Stomach (tissue), 9 donors: ENCODE data around the gene DGAT2. TPM values are rescaled to one million over a fixed set of nuclear protein-coding genes. Genes with fewer than 3 reads are reported as not detected.

ENCODE experiments used
- DNase-seq, 2 donors: peaks; one replicate each; pipeline versions ENCODE4 v3.0.0 to v3.0.0-alpha.2; 2013 to 2019
- H3K27ac ChIP-seq, 5 donors: fragments of 200-600 bp in 4 of 5; sonication (generic) in 4 of 5; one replicate each; pipeline ENCODE4 v1.5.1; 2013 to 2019; ENCODE audit warnings: mild to moderate bottlenecking in 1 of 5, moderate library complexity in 1 of 5
- H3K27me3 ChIP-seq, 3 donors: fragments of 200-600 bp; sonication (generic); one replicate each; pipeline ENCODE4 v1.5.1; 2017 to 2019; ENCODE audit warnings: mixed run types in 1 of 3
- H3K36me3 ChIP-seq, 4 donors: fragments of 200-600 bp; sonication (generic); 1 replicate in 3 of 4; 2 replicates in 1 of 4; pipeline ENCODE4 v1.5.1; 2016 to 2019
- H3K4me1 ChIP-seq, 4 donors: fragments of 200-600 bp; sonication (generic); one replicate each; pipeline ENCODE4 v1.5.1; 2016 to 2019
- H3K4me3 ChIP-seq, 4 donors: fragments of 200-600 bp; sonication (generic) in 3 of 4; one replicate each; pipeline ENCODE4 v1.5.1; 2016 to 2019; ENCODE audit warnings: mild to moderate bottlenecking in 1 of 4
- H3K9me3 ChIP-seq, 4 donors: fragments of 200-600 bp; sonication (generic); one replicate each; pipeline ENCODE4 v1.5.1; 2016 to 2019
- EP300 ChIP-seq: sonication (generic); formaldehyde crosslinking; IDR thresholded peaks from one replicate; pipeline ENCODE4 v1.6.1; 2017; ENCODE audit warnings: antibody characterized with exemption
- POLR2A ChIP-seq, 4 donors: fragments of 450-650 bp; IDR thresholded peaks; one replicate each; pipeline ENCODE4 v1.6.1; 2016; ENCODE audit warnings: antibody characterized with exemption in 4 of 4, control low read depth in 2 of 4, mild to moderate bottlenecking in 1 of 4, moderate library complexity in 1 of 4
- POLR2AphosphoS5 ChIP-seq, 3 donors: sonication (generic); formaldehyde crosslinking; IDR thresholded peaks; one replicate each; pipeline ENCODE4 v1.6.1; 2016; ENCODE audit warnings: antibody characterized with exemption in 3 of 3
- WGBS, 5 donors: extraction: QIAGEN DNeasy Blood & Tissue Kit in 3 of 5; methylation state at CpG; one replicate each; pipeline versions ENCODE4 v1.1.5 to v1.1.7; 2013 to 2018; 5-methylcytosine and 5-hydroxymethylcytosine counted together
- intact Hi-C: fragments of 100-400 bp; cut with DNase I; formaldehyde crosslinking; loops from one replicate; pipeline ENCODE4 v1.15.1; 2023; ENCODE audit warnings: low total_unique reads
- polyA plus RNA-seq, 3 donors: library from polyadenylated mRNA; stranded (reverse); fragments of 200-250 nt; gene quantifications; one replicate each; pipeline ENCODE4 v1.2.3, GENCODE V29; 2013
- total RNA-seq, 5 donors: library from RNA; depleted of rRNA; stranded (reverse); fragments of >200 nt; gene quantifications; one replicate each; pipeline versions ENCODE4 v1.1.0 to v1.2.3, GENCODE V29; 2014 to 2016
- TF ChIP-seq, protein P1 (sequence below), 7 experiments: fragments of 450-650 bp in 4 of 7; fragments of 200-600 bp in 3 of 7; sonication (generic) in 3 of 7; IDR thresholded peaks; one replicate each; pipeline ENCODE4 v1.5.1; 2016 to 2019; ENCODE audit warnings: antibody characterized with exemption in 7 of 7, control low read depth in 2 of 7, mild to moderate bottlenecking in 1 of 7
- donor health status: healthy with polysubstance abuse.
- donor health status: Bipolar disorder and iron deficiency.
- donor health status: healthy.

Gene DGAT2
- total and polyA plus RNA-seq, 8 donors, result 0.45 to 16.1 (median 3.7) TPM; not detected in 2

- WGBS, 5 donors, result 36 to 68% (median 58%) methylated on average over 4 to 6 of the region's 6 CpGs
- TF ChIP-seq, protein P1, sequence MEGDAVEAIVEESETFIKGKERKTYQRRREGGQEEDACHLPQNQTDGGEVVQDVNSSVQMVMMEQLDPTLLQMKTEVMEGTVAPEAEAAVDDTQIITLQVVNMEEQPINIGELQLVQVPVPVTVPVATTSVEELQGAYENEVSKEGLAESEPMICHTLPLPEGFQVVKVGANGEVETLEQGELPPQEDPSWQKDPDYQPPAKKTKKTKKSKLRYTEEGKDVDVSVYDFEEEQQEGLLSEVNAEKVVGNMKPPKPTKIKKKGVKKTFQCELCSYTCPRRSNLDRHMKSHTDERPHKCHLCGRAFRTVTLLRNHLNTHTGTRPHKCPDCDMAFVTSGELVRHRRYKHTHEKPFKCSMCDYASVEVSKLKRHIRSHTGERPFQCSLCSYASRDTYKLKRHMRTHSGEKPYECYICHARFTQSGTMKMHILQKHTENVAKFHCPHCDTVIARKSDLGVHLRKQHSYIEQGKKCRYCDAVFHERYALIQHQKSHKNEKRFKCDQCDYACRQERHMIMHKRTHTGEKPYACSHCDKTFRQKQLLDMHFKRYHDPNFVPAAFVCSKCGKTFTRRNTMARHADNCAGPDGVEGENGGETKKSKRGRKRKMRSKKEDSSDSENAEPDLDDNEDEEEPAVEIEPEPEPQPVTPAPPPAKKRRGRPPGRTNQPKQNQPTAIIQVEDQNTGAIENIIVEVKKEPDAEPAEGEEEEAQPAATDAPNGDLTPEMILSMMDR (IDR thresholded peaks at IDR 0.05), result no peak
- TF ChIP-seq POLR2AphosphoS5 (IDR thresholded peaks at IDR 0.05) (no peak), EP300 (no peak), POLR2A (IDR thresholded peaks at IDR 0.05) (no peak)
- no peaks in the 10 kb centered on the region for H3K9me3 ChIP-seq
- H3K36me3 ChIP-seq, result peaks cover 0 to 3% (median 0%) of the 10 kb centered on the region in 4 donors
- H3K4me1 ChIP-seq, result peaks cover 0 to 19% (median 0%) of the 10 kb centered on the region in 4 donors
- H3K4me3 ChIP-seq, result no peak overlapping the region
- no peak for DNase-seq
- intact Hi-C loops, result no loop called here
- no peaks in the 10 kb centered on the region for H3K27me3 ChIP-seq
- H3K27ac ChIP-seq, result no peak overlapping the region
Observed at GRCh38 chr11:75800728-75801361, 32.3 kb downstream of the DGAT2 start.

DNA sequence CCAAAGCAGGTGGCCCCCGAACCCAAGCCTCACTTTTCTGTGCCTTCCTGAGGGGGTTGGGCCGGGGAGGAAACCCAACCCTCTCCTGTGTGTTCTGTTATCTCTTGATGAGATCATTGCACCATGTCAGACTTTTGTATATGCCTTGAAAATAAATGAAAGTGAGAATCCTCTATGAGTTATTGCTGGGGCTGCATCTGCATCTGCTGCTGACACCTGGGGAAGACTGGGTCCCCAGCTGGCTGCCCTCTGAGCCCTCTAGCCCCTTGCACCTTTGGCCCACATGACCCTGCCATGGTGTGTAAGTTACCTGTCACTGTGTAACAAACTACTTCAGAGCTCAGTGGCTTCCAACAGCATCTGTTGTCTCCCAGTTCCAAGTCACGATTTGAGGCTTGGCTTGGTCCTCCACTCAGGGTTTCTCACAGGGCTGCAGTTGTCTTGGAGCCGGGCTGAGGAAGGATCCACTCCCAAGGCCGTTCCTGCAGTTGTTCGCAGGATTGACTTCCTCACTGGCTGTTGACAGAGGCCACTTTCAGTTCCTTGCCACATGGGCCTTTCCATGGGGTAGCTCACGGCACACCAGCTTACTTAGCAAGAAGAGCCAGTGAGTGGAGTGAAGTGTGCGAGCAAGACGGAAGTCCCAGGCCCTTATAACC, 32.9 kb downstream of the DGAT2 start:
- Histone ChIP-seq H3K9me3 (no peaks in the 10 kb centered on the region), H3K27me3 (no peaks in the 10 kb centered on the region), H3K4me3 (no peak overlapping the region), H3K27ac (no peak overlapping the region), H3K4me1 (peaks cover 0 to 19% (median 0%) of the 10 kb centered on the region in 4 donors), H3K36me3 (peaks cover 0 to 3% (median 0%) of the 10 kb centered on the region in 4 donors)
- WGBS, 5 donors, result 74 to 90% (median 84%) methylated on average over 8 to 9 of the region's 9 CpGs
- intact Hi-C loops, result loop anchor here (2.0 kb wide), 1 partner anchor 67 kb away; no protein-coding TSS in a partner anchor
- TF ChIP-seq EP300, result no peak
- no peak for DNase-seq

DNA sequence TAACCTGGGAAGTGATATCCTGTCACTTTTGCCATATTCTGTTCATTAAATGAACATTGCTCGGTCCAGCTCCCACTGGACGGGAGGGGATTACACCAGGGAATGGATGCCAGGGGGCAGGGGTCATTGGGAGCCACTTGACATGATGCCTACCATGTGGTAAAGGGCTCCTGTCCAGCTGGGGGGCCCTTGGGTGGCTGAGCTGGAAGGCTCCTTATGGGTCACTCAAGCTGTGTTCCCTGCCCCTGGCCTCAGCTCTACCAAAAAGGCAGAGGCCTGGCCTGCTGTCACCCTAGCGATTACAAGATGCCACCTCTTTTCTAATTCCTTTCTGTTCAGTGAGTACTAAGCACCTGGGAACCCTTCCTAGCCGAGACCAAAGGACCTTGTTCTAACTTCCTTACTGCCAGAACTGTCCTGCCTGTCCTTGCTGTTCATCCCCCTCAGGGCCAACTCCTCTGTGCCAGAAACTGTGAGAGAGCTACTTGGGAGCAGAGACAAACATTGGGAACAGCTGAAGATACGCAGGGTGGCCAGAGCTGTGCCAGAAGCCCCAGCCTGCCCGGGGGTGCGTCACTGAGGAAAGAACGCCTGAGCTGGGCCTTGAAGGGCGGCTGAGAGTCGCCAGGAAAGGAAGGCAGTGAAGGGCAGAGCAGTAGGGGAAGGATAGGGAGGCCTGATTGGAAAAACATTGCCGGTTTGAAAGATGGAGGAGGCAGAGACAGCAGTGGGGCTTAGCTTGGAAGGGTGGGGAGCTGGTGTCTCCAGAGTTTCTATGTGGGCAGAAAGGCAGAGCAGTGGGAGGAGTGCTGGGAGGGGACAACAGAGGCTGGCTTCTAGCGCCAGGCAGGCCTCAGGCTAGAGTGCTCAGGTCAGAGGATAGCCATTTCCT, 33.7 kb downstream of the DGAT2 start:
- intact Hi-C loops, result loop anchor here (2.0 kb wide), 1 partner anchor 67 kb away; no protein-coding TSS in a partner anchor
- peaks cover 0 to 19% (median 0%) of the 10 kb centered on the region in 4 donors for H3K4me1 ChIP-seq
- no peaks in the 10 kb centered on the region for H3K27me3 ChIP-seq
- no peaks in the 10 kb centered on the region for H3K9me3 ChIP-seq
- WGBS, 5 donors, result 89 to 94% (median 92%) methylated on average over 12 of the region's 12 CpGs
- H3K27ac ChIP-seq, result no peak overlapping the region
- peaks cover 0 to 3% (median 0%) of the 10 kb centered on the region in 4 donors for H3K36me3 ChIP-seq
- no peak for DNase-seq
- no peak for TF ChIP-seq EP300
- TF ChIP-seq, protein P1 (IDR thresholded peaks at IDR 0.05), result no peak
- TF ChIP-seq POLR2A (IDR thresholded peaks at IDR 0.05), result no peak
- no peak for TF ChIP-seq POLR2AphosphoS5 (IDR thresholded peaks at IDR 0.05)
- no peak overlapping the region for H3K4me3 ChIP-seq

DNA sequence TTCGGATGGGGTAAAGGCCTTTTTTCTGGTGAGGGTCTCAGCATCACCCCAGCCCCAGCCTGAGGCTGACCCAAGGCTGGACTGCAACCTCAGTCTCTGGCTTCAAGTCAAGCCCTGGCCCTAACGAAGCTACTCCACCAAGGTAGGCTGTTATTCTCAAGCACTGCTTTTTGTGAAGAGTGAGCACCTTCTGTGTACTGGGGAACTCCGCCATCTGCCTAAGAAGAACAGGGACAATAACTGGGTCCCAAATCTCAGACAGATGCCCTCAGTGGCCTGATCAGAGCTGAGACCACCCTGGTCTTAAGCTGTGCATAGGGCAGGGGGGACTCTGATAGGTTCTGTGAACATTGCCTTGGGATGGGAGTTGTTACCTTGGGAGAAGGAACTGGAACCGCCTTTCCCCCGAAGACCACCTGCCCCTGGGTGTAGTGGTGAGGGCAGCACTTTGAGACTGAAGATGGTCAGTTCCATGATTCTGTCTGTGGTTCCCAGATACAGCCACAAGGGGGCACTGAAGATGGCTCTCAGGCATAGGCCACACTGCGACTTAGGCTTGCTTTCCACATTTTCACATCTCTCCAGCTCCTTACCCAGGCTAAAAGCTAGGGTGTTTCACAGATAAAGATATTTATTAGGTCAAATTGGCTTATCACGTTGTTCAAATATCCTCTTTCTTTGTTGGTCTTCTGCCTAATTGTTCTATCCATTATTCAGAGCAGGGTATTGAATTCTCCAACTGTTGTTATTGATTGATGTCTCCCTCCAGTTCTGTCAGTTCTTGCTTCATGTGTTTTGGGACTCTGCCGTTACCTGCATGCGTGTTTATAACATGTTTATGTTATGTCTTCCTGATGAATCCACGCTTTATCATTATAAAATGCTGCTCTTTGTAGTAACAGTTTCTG, 34.6 kb downstream of the DGAT2 start:
- WGBS, 5 donors, result 35 to 49% (median 43%) methylated on average over 9 to 10 of the region's 10 CpGs

More for the DNA sequence above, 34.6 kb downstream of the DGAT2 start:
- Histone ChIP-seq H3K27ac (no peak overlapping the region), H3K36me3 (peaks cover 0 to 3% (median 0%) of the 10 kb centered on the region in 4 donors), H3K9me3 (no peaks in the 10 kb centered on the region), H3K4me1 (peaks cover 0 to 19% (median 0%) of the 10 kb centered on the region in 4 donors), H3K4me3 (no peak overlapping the region), H3K27me3 (no peaks in the 10 kb centered on the region)
- peak; percentile 83 to 90 for DNase-seq
- TF ChIP-seq EP300 (no peak), POLR2A (IDR thresholded peaks at IDR 0.05) (no peak), POLR2AphosphoS5 (IDR thresholded peaks at IDR 0.05) (peak in 1 of 3 donors; percentile 29)
- TF ChIP-seq, protein P1 (IDR thresholded peaks at IDR 0.05), result peak in 5 of 7 experiments; percentile 86 to 90 (median 89)
- intact Hi-C loops, result loop anchor here (2.0 kb wide), 1 partner anchor 66 kb away; no protein-coding TSS in a partner anchor
